M059J (cell line): ENCODE results near the gene SLC25A36. TPM values are rescaled to one million over a fixed set of nuclear protein-coding genes. Genes with fewer than 3 reads are reported as not detected.
"Not testable (repeated sequence)": the region's sequence is repeated elsewhere in the genome, so short reads cannot be mapped to it uniquely, and the experiment has no call there.

Experiments
- DNase-seq: peaks from one replicate; pipeline ENCODE4 v3.0.0-alpha.2; 2012; ENCODE audit warnings: low read depth
- total RNA-seq: library from RNA; depleted of rRNA; stranded (reverse); fragments of >200 nt; shearing (Covaris generic); gene quantifications from 2 replicates; pipeline ENCODE4 v1.2.3, GENCODE V29; 2014

The SLC25A36 gene
- total RNA-seq, 1 experiment from 2014 or later: 47.7 TPM

GRCh38 chr3:140931016-140931454, 10.6 kb upstream of the SLC25A36 start:
- no peak for DNase-seq

DNA sequence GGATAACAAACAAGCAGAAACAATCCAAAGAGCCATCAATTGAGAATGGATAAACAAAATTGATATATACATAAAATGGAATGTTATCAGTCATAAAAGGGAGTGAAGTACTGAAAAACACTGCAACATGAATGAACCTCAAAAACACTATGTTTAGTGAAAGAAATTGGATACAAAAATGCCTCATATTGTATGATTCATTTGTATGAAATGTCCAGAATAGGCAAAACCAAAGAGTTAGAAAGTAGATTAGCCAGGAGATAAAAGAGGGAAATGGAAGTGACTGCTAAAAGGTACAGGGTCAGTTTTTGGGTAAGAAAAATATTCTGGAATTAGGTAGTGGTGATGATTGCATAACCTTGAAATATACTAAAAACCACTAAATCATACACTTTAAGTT, 9.8 kb upstream of the SLC25A36 start:
- peak; percentile 58 for DNase-seq

- no peak for DNase-seq
Observed at GRCh38 chr3:140933109-140933508, 8.5 kb upstream of the SLC25A36 start.

DNA sequence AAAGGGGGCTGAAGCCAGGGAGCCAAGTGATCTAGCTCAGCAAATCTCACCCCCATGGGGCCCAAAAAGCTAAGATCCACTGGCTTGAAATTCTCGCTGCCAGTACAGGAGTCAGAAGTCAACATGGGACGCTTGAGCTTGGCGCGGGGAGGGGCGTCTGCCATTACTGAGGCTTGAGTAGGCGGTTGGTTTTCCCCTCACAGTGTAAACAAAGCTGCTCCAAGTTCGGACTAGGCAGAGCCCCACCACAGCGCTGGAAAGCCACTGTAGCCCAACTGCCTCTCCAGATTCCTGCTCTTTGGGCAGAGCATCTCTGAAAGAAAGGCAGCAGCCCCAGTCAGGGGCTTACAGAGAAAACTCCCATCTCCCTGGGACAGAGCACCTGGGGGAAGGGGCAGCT, 8.1 kb upstream of the SLC25A36 start:
- no peak for DNase-seq

GRCh38 chr3:140939305-140939704, 2.3 kb upstream of the SLC25A36 start:
- DNase-seq: not testable (repeated sequence)

DNA sequence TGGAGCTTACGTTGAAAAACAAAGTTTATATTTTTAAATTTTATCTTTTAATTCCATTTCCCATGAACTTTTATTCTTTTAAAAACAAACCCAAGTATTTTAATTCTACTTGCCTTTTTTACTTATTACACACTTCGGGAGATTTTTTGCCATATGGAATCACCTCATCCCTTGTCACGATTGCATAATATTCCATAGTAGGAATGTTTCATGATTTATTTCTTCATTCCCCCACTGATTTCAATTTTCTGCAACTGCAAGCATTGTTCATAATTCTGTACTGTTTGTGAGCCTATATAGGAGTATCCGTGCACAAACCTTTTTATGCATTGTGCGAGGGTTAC, 574 bp upstream of the SLC25A36 start:
- DNase-seq: no peak

GRCh38 chr3:140942221-140943104, 827 bp downstream of the SLC25A36 start:
- peak; percentile 76 for DNase-seq

DNA sequence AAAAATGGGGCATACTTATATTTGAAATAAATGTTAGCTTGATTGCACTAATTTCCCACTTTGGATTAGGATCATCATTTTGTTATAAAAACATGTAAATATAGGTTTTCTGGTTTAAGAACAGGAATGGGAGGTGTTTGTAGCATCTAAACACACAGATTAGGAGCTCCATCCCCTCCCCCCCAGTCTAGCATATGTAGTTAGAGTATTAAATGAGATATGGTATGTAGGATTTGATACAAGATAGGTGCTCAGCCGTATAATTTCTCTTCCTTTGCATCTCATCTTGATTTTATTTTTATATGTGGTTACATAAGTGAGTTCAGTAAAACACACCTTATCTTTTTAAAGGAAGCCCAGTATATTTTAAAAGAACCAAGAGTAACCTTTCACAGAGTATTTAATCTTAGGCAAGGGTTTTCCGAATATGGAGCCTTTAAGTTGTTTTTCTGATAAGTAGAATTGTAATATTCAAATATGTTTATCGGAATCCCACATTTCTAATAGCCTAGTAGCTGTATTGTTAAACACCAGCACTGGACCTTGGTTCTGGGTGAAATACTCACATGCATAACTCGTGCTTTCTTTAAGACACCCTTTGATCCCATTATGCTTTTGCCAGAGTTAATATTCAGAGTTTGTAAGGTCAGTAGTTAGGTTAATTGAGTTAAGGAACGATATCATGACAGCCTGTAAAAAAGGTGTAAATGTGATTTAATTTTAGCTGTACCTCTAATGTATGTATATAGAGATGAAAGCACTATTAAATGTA, 2.3 kb downstream of the SLC25A36 start:
- DNase-seq: no peak

DNA sequence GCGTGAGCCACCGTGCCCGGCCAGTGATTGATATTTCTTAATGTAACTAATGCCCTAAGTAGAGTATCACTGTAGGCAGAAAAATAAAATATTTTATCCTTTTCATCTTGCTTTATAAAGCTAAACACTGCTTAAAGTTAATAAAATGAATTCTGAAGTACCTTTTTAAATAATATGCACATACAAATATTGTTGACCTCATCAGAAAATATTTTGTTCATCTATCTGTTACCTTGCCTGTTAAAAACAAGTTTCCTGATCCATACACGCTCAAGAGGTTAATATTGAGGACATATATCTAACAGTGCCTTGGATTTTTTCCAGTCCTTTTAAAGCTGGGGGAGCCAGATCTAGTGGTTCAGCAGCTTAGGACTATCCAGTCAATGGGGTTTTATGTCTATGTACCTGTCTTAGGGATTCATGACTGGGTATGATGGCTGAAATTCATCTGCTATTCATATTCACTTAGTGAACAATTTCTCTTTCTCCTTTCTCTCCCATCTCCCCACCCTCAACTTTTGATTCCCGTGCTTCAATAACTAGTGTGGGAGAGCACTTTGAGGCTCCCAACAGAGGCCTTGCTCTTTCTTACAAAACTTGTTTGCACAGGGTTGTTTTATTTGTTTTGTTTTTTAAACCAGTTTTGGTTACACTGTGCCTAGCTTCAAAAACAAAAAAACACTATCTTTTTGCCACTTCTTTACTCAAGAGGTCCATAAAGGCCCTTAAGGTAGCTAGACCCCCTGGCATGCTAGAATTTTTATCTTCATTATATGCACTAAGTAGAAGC, 7.0 kb downstream of the SLC25A36 start:
- no peak for DNase-seq

GRCh38 chr3:140950144-140950543, 8.5 kb downstream of the SLC25A36 start:
- DNase-seq: no peak

GRCh38 chr3:140950863-140951262, 9.2 kb downstream of the SLC25A36 start:
- no peak for DNase-seq

GRCh38 chr3:140951750-140952149, 10.1 kb downstream of the SLC25A36 start:
- DNase-seq: not testable (repeated sequence)

DNA sequence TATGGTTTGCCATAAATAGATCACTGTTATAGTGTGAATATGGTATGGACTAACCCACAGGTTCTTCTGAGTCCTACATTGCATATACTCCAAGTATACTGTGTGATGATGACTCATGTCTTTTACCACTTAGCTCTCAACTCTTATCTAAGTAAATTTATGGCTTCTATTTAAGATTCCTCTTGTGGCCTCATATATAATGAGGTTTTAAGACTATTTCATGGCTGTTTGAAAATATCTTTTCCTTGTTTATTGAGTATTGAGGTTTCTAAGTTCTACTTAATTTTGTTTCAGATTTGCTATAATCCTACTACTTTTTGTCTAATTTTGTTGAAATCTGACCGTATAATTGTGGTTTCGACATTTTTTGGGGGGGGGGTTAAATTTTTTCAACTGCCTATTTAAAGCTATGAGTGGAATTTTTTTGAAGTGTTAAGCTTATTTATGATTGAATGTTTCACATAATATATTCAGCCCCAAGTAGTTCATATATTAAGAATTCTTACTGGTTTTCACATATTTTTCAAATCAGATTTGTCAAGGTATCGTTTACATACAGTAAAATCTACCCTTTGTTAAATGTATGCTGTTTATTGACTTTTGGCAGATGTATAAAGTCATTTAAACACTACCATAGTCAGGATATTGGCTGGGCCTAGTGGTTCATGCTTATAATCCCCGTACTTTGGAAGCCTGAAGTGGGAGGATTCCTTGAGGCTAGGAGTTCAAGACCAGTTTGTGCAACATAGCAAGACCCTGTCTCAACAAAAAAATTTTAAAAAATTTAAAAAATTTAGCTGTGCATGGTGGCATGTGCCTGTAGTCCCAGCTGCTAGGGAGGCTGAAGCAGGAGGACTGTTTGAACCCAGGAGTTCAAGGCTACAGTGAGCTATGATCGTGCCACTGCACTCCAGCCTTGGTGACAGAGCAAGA, 11.7 kb downstream of the SLC25A36 start:
- DNase-seq: peak; percentile 59

DNA sequence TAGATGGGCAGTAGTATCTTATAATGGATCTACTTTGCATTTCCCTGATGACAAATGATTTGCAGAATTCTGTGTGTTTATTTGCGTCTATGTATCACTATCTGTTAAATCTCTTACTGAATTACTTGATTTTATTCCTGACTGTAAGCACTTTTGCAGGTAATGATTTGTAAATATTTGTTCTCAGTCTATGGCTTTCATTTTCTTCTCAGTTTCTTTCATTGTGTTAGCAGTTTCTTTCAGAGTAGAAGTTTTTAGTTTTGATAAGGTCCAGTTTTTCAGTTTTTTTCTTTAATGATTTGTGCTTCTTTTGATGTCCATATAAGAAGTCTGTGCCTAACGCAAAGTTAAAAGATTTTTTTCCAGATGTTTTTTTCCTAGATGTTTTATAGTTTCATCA, 12.9 kb downstream of the SLC25A36 start:
- DNase-seq: no peak

GRCh38 chr3:140955645-140956044, 14.0 kb downstream of the SLC25A36 start:
- no peak for DNase-seq

DNA sequence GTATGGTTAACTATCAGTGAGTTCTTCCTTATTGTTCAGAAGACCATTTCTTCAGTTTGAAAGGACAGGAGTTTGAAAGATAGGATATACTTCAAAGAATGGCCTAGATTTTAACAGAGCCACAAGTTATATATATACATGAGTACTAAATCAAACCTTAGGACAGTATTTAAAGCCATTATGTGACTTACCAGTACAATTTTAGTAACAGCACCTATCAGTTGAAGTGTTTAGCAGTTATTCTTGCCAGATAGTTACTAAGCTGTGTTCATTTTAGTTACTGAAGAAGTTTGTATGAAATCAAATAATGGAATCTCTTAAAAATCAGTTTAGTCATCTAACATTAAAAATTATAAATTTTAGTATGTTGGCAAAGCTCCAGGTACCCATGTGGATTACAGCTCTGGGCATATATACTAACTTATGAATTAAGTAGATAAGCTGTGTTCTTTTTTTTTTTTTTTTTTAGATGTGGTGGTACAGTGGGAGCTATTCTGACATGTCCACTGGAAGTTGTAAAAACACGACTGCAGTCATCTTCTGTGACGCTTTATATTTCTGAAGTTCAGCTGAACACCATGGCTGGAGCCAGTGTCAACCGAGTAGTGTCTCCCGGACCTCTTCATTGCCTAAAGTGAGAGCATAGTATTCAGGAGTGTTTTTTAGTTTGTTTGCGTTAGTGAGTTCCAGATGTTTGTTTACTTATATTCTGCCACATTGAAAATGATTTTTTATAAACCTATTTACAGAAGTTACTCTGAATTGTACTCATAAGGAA, 14.6 kb downstream of the SLC25A36 start:
- DNase-seq: no peak

DNA sequence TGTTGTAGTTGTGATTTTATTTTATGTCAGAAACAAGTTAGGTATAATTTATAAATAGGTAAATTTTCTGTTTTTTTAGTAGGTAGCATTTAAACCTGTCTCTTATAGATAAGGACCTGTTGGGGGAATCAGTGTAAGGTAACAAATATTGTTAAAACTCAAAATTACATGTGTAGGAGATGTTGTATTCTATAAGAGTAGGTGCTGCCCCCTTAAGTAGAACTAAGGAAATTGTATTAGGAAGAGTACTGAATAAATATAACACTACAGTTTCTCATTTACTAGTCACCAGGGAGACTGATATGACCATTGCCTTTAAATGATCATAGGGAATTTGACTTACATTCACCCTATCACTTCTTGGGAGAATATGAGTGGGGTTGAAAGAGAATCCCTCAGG, 31.2 kb downstream of the SLC25A36 start:
- peak; percentile 40 for DNase-seq

DNA sequence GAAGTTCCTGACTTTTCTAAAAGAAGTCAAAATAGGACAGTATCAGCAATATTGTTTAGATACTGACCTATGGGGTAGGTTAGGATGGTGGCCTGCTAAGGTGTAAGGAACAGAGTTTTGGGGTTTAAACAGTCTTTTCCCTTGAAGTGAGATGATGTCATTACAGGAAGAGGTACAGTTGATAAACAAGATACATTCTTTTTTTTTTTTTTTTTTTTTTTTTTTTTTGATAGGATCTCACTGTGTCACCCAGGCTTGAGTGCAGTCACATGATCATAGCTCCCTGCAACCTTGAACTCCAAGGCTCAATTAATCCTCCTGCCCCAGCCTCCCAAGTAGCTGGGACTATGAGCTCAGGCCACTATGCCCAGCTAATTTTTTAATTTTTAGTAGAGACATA, 33.3 kb downstream of the SLC25A36 start:
- DNase-seq: no peak

DNA sequence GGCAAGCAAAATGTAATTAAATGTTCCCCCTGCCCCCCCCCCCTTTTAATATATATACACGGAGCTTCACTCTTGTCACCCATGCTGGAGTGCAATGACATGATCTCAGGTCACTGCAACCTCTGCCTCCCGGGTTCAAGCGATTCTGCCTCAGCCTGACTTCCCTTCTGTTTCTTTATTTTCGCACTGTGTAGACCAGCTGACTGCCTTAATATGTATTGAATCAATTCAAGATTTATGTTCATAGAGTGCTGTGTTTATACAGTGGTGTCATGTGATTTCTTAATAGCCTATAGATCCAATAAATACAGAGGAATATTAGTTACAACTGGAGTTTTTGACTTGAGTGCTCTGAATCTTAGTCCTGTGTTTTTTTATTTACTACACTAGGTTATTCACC, 39.0 kb downstream of the SLC25A36 start:
- no peak for DNase-seq

DNA sequence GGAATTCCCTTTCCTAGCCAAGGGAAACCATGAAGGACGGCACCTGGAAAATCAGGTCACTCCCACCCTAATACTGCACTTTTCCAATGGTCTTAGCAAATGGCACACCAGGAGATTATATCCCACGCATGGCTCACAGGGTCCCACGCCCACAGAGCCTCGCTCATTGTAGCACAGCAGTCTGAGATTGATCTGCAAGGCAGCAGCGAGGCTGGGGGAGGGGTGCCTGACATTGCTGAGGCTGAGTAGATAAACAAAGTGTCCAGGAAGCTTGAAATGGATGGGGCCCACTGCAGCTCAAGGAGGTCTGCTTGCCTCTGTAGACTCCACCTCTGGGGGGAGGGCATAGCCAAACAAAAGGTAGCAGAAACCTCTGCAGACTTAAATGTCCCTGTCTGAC, 46.2 kb downstream of the SLC25A36 start:
- DNase-seq: not testable (repeated sequence)
